ENCODE measurements around the gene PRR36. TPM values are rescaled to one million over a fixed set of nuclear protein-coding genes. Genes with fewer than 3 reads are reported as not detected.

PRR36 gene
- total RNA-seq, 4 donors from 2014 or later: 0.16 TPM; not detected in 3

DNA sequence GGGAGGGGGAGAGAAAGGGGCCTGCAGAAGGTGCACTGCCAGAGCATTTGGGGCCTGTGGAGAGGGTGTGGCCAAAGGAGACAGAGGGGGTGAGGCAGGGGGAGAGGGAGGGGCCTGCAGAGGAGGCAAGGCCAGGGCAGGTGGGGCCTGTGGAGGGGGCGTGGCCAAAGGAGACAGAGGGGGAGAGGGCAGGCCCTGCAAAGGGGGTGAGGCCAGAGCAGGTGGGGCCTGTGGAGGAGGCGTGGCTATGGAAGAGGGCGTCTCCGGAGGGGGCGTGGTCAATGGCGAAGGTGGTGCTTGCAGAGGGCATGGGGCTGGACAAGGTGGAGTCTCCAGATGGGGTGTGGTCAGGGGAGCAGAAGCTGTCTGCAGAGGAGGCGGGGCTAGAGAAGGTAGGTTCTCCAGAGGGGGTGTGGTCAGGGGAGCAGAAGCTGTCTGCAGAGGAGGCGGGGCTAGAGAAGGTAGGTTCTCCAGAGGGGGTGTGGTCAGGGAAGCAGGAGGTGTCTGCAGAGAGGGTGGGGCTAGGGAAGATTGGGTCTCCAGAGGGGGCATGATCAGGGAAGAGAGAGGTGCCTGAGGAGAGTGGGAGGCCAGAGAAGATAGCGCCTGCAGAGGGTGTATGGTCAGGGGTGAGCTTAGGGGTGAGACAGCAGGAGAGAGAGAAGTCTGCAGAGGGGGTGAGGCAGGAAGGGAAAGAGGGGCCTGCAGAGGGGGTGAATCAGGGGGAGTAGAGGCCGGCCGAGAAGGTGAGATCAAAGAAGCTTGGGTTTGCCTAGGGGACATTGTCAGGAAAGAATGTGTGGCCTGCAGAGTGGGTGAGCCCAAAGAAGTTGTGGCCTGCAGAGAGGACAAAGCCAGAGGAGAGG lies 3.4 kb downstream of the PRR36 start:
- no peak overlapping the region for H3K4me3 ChIP-seq
- H3K27me3 ChIP-seq: peaks cover 66% of the 10 kb centered on the region
- WGBS, 2 donors (ENCODE audit: low coverage in 1 of 2): 13 to 46% methylated on average over 5 to 11 of the region's 11 CpGs
- H3K4me1 ChIP-seq: peaks cover 18 to 51% (median 43%) of the 10 kb centered on the region in 4 donors
- DNase-seq: peak; percentile 67
- in situ Hi-C loops (cut with MboI; ENCODE audit: low pct_ligation_motif_present in 1 of 4, low pct_unique_long_range_greater_than_20kb in 1 of 4, low sequenced_read_pairs in 3 of 4) (no loop called here), intact Hi-C loops (cut with DNase I; ENCODE audit: low total_unique reads) (loop anchor here (5.0 kb wide), 1 partner anchor 1409 kb away; the partner anchor contains the start of gene CRB3)
- no peaks in the 10 kb centered on the region for H3K36me3 ChIP-seq
- TF ChIP-seq, protein P1, sequence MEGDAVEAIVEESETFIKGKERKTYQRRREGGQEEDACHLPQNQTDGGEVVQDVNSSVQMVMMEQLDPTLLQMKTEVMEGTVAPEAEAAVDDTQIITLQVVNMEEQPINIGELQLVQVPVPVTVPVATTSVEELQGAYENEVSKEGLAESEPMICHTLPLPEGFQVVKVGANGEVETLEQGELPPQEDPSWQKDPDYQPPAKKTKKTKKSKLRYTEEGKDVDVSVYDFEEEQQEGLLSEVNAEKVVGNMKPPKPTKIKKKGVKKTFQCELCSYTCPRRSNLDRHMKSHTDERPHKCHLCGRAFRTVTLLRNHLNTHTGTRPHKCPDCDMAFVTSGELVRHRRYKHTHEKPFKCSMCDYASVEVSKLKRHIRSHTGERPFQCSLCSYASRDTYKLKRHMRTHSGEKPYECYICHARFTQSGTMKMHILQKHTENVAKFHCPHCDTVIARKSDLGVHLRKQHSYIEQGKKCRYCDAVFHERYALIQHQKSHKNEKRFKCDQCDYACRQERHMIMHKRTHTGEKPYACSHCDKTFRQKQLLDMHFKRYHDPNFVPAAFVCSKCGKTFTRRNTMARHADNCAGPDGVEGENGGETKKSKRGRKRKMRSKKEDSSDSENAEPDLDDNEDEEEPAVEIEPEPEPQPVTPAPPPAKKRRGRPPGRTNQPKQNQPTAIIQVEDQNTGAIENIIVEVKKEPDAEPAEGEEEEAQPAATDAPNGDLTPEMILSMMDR (IDR thresholded peaks at IDR 0.05): no peak
- TF ChIP-seq EP300 (IDR thresholded peaks at IDR 0.05; ENCODE audit: low read depth) (no peak), POLR2AphosphoS5 (IDR thresholded peaks at IDR 0.05) (no peak), POLR2A (IDR thresholded peaks at IDR 0.05) (no peak)
- no peaks in the 10 kb centered on the region for H3K9me3 ChIP-seq
- peak overlapping the region; percentile 27 to 77 (median 55) for H3K27ac ChIP-seq

DNA sequence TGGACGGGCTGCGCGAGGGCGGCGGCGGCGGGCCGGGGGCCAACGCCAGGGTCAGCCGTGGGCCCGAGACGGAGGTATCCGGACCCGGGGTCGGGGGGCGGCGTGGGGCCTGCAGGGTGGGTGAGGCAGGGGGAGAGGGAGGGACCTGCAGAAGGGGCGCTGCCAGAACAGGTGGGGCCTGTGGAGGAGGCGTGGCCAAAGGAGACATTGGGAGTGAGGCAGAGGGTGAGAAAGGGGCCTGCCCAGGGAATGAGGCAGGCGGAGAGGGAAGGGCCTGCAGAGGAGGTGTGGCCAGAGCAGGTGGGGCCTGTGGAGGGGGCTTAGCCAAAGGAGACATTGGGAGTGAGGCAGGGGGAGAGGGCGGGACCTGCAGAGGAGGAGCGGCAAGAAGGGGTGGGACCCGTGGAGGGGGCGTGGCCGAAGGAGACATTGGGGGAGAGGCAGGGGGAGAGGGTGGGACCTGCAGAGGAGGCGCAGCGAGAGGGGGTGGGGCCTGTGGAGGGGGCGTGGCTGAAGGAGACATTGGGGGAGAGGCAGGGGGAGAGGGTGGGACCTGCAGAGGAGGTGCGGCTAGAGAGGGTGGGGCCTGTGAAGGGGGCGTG lies 4.2 kb downstream of the PRR36 start:
- peak overlapping the region in 3 of 4 donors; percentile 18 to 47 (median 42) for H3K4me3 ChIP-seq
- intact Hi-C loops (cut with DNase I; ENCODE audit: low total_unique reads): loop anchor here (5.0 kb wide), 1 partner anchor 1408 kb away; the partner anchor contains the start of gene CRB3
- no peaks in the 10 kb centered on the region for H3K36me3 ChIP-seq
- H3K27me3 ChIP-seq: peaks cover 65% of the 10 kb centered on the region
- 30% methylated on average over 30 of the region's 30 CpGs; no CpG with 5 or more reads in 1 of the 2 donors for WGBS, 2 donors (ENCODE audit: low coverage in 1 of 2)
- in situ Hi-C loops (cut with MboI; ENCODE audit: low pct_ligation_motif_present in 1 of 4, low pct_unique_long_range_greater_than_20kb in 1 of 4, low sequenced_read_pairs in 3 of 4): no loop called here
- H3K4me1 ChIP-seq: peaks cover 18 to 51% (median 45%) of the 10 kb centered on the region in 4 donors
- peak overlapping the region; percentile 28 to 82 (median 68) for H3K27ac ChIP-seq
- H3K9me3 ChIP-seq: no peaks in the 10 kb centered on the region
- TF ChIP-seq POLR2A (IDR thresholded peaks at IDR 0.05) (no peak), EP300 (IDR thresholded peaks at IDR 0.05; ENCODE audit: low read depth) (no peak), POLR2AphosphoS5 (IDR thresholded peaks at IDR 0.05) (no peak)
- TF ChIP-seq, protein P1 (IDR thresholded peaks at IDR 0.05): no peak
- DNase-seq: peak; percentile 63

DNA sequence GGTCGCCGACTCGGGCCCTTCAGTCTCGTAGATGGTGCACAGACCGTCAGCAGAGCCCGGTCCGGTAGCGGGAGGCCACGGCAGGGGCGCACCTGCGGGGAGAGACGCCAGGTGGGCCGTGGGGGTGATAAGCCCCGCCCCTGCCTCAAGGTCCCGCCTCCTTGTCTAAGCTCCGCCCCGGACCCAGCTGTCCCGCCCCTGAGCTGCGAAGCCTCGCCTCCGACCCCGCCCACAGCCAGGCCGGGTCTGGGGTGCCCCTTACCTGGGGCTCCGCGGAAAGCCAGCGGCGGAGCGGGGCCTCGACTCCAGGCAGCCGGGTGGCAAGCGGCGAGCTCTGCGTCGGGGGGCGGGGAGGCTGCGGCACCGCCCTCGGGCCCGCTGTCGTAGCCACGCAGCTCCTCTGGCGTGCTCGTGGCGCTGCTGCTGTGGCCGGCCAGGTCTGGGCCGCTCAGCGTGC lies 4.7 kb downstream of the PRR36 start:
- DNase-seq: peak; percentile 79
- Histone ChIP-seq H3K4me3 (peak overlapping the region; percentile 18 to 47 (median 32)), H3K4me1 (peaks cover 18 to 48% (median 42%) of the 10 kb centered on the region in 4 donors), H3K27me3 (peaks cover 65% of the 10 kb centered on the region), H3K9me3 (no peaks in the 10 kb centered on the region), H3K27ac (peak overlapping the region; percentile 28 to 82 (median 68)), H3K36me3 (no peaks in the 10 kb centered on the region)
- in situ Hi-C loops (cut with MboI; ENCODE audit: low pct_ligation_motif_present in 1 of 4, low pct_unique_long_range_greater_than_20kb in 1 of 4, low sequenced_read_pairs in 3 of 4) (no loop called here), intact Hi-C loops (cut with DNase I; ENCODE audit: low total_unique reads) (no loop called here)
- TF ChIP-seq POLR2A (IDR thresholded peaks at IDR 0.05): no peak
- TF ChIP-seq, protein P1 (IDR thresholded peaks at IDR 0.05): peak in 2 of 5 experiments; percentile 22 to 51
- WGBS, 2 donors (ENCODE audit: low coverage in 1 of 2): 16% methylated on average over 22 of the region's 47 CpGs; no CpG with 5 or more reads in 1 of the 2 donors
